Activated T-helper 1 cell treated with anti-CD3 and anti-CD28 coated beads, Interleukin-12 subunit alpha, Interleukin-12 subunit beta, Interleukin-2, Interleukin-4 antibody, amounts not matched to agents 30 ng/mL and 10 ng/mL and 1 ng/mL, durations not matched to agents 14 hours and 24 hours and 36 hours (primary cell): ENCODE measurements around the gene PLEKHN1. TPM values are rescaled to one million over a fixed set of nuclear protein-coding genes. Genes with fewer than 3 reads are reported as not detected.

Source experiments
- DNase-seq: peaks from one replicate; pipeline ENCODE4 v3.0.0; 2021; ENCODE audit warnings: low spot score
- H3K27ac Mint-ChIP-seq: one replicate; pipeline ENCODE4 v1.8.0; 2021; ENCODE audit warnings: mild to moderate bottlenecking, mixed read lengths
- H3K27me3 Mint-ChIP-seq: one replicate; pipeline ENCODE4 v1.8.0; 2022; ENCODE audit warnings: mild to moderate bottlenecking, moderate library complexity, mixed read lengths; ENCODE audit not compliant: insufficient read depth
- H3K36me3 Mint-ChIP-seq: one replicate; pipeline ENCODE4 v1.8.0; 2021; ENCODE audit warnings: low read depth, mixed read lengths
- H3K4me1 Mint-ChIP-seq: one replicate; pipeline ENCODE4 v1.8.0; 2021; ENCODE audit warnings: low read depth, mixed read lengths
- H3K4me3 Mint-ChIP-seq: one replicate; pipeline ENCODE4 v1.8.0; 2021; ENCODE audit warnings: mild to moderate bottlenecking, moderate library complexity, mixed read lengths
- H3K9me3 Mint-ChIP-seq: one replicate; pipeline ENCODE4 v1.8.0; 2021; ENCODE audit warnings: mixed read lengths
- intact Hi-C: fragments of 100-400 bp; cut with micrococcal nuclease; formaldehyde crosslinking; loops from one replicate; pipeline ENCODE4 v1.15.1; 2024
- total RNA-seq: library from RNA; stranded (reverse); gene quantifications from 2 replicates; pipeline ENCODE4 v1.2.3, GENCODE V29; 2022

PLEKHN1 gene
- total RNA-seq, 1 donor from 2014 or later = 1.7 TPM

DNA sequence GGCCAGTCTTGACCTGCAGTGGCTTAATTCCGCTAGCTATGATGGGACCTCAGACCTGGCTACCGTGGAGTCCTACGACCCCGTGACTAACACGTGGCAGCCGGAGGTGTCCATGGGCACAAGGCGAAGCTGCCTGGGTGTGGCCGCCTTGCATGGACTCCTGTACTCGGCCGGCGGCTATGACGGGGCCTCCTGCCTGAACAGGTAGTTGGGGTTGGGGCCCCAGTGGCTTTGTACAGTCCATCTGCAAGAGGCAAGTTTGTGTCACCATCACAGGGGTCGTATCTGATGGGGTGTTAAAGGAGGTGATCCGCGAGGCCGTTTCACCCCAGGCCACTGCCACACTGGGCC is 3.0 kb upstream of the PLEKHN1 start:
- no peaks in the 10 kb centered on the region for H3K4me1 Mint-ChIP-seq
- no peak overlapping the region for H3K27ac Mint-ChIP-seq
- intact Hi-C loops = no loop called here
- H3K36me3 Mint-ChIP-seq = peaks cover 1% of the 10 kb centered on the region
- DNase-seq = no peak
- peaks cover 3% of the 10 kb centered on the region for H3K27me3 Mint-ChIP-seq
- peak overlapping the region; percentile 51 for H3K4me3 Mint-ChIP-seq
- no peaks in the 10 kb centered on the region for H3K9me3 Mint-ChIP-seq

DNA sequence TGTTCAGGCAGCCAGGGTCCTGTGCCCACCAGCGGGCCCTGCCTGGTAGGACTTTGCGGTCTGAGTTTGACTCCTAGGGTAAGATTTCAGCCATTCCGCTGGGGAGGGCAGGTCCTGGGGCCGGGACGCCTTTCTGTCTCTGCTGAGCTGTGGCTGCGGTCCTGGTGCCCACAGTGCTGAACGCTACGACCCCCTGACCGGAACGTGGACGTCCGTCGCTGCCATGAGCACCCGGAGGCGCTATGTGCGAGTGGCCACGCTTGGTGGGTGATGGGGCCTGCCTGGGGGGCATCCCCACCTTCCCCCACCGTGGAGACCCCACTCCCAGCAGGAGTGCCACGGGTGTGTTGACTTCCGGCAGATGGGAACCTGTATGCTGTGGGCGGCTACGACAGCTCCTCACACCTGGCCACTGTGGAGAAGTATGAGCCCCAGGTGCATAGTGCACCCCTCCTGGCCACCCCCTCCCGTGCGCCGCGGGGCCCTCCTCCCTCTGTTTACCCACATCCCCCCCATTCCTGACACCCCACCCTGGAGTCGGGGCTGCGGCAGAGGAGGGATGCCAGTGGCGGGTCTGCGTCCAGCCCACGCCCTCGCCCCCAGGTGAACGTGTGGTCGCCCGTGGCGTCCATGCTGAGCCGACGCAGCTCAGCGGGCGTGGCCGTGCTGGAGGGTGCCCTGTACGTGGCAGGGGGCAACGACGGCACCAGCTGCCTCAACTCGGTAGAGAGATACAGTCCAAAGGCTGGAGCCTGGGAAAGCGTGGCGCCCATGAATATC is 2.3 kb upstream of the PLEKHN1 start:
- Mint-ChIP-seq H3K27me3 (peaks cover 6% of the 10 kb centered on the region), H3K4me3 (peak overlapping the region; percentile 51), H3K27ac (no peak overlapping the region), H3K9me3 (no peaks in the 10 kb centered on the region), H3K4me1 (no peaks in the 10 kb centered on the region), H3K36me3 (no peaks in the 10 kb centered on the region)
- DNase-seq = no peak
- intact Hi-C loops = no loop called here

GRCh38 chr1:964691-965525 is 1.4 kb upstream of the PLEKHN1 start:
- intact Hi-C loops = no loop called here
- no peak for DNase-seq
- Mint-ChIP-seq H3K4me3 (no peak overlapping the region), H3K9me3 (no peaks in the 10 kb centered on the region), H3K27ac (no peak overlapping the region), H3K36me3 (no peaks in the 10 kb centered on the region), H3K27me3 (peaks cover 6% of the 10 kb centered on the region), H3K4me1 (no peaks in the 10 kb centered on the region)

- Mint-ChIP-seq H3K4me3 (no peak overlapping the region), H3K4me1 (no peaks in the 10 kb centered on the region), H3K27me3 (peaks cover 4% of the 10 kb centered on the region), H3K36me3 (no peaks in the 10 kb centered on the region), H3K9me3 (no peaks in the 10 kb centered on the region), H3K27ac (peak overlapping the region; percentile 29)
- no peak for DNase-seq
- intact Hi-C loops = no loop called here
These were observed 652 bp upstream of the PLEKHN1 start for GRCh38 chr1:965526-966134.

- DNase-seq = peak; percentile 68
- Mint-ChIP-seq H3K36me3 (no peaks in the 10 kb centered on the region), H3K4me1 (no peaks in the 10 kb centered on the region), H3K4me3 (peak overlapping the region; percentile 76), H3K27ac (peak overlapping the region; percentile 44), H3K27me3 (peaks cover 4% of the 10 kb centered on the region), H3K9me3 (no peaks in the 10 kb centered on the region)
- intact Hi-C loops = loop anchor here (1.0 kb wide), 1 partner anchor 8 kb away; the partner anchor contains the start of gene NOC2L
These were observed 520 bp downstream of the PLEKHN1 start for GRCh38 chr1:966704-967300.

GRCh38 chr1:967466-968343 is 1.4 kb downstream of the PLEKHN1 start:
- H3K4me1 Mint-ChIP-seq = no peaks in the 10 kb centered on the region
- H3K4me3 Mint-ChIP-seq = no peak overlapping the region
- H3K27me3 Mint-ChIP-seq = peaks cover 4% of the 10 kb centered on the region
- no peaks in the 10 kb centered on the region for H3K36me3 Mint-ChIP-seq
- no peaks in the 10 kb centered on the region for H3K9me3 Mint-ChIP-seq
- H3K27ac Mint-ChIP-seq = no peak overlapping the region
- intact Hi-C loops = loop anchor here (1.0 kb wide), 1 partner anchor 8 kb away; the partner anchor contains the start of gene NOC2L
- no peak for DNase-seq

GRCh38 chr1:969260-969855 is 3.1 kb downstream of the PLEKHN1 start:
- H3K27ac Mint-ChIP-seq = no peak overlapping the region
- intact Hi-C loops = no loop called here
- no peak for DNase-seq
- H3K27me3 Mint-ChIP-seq = peaks cover 4% of the 10 kb centered on the region
- no peaks in the 10 kb centered on the region for H3K36me3 Mint-ChIP-seq
- H3K4me1 Mint-ChIP-seq = no peaks in the 10 kb centered on the region
- no peak overlapping the region for H3K4me3 Mint-ChIP-seq
- no peaks in the 10 kb centered on the region for H3K9me3 Mint-ChIP-seq

DNA sequence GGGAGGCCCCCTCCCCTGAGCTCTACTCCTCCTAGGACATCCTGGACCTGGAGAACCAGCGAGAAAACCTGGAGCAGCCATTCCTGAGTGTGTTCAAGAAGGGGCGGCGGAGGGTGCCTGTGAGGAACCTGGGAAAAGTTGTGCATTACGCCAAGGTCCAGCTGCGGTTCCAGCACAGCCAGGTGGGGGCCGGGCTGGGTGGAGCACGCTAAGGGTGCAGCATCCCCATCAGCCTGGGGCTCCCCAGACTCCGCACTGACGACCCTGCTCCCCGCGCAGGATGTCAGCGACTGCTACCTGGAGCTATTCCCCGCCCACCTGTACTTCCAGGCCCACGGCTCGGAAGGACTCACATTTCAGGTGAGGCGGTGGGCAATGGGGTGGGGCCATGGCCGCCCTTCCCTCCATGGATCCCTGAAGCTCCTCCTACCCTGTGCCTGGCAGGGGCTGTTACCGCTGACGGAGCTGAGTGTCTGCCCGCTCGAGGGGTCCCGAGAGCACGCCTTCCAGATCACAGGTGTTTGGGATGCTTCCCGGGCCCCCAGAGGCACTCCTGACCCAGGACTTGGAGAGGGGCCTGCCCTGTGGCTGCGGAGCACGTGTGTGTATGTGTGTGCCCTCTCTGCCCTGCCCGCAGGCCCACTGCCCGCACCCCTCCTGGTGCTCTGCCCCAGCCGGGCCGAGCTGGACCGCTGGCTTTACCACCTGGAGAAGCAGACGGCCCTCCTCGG is 4.1 kb downstream of the PLEKHN1 start:
- Mint-ChIP-seq H3K9me3 (no peaks in the 10 kb centered on the region), H3K27ac (no peak overlapping the region), H3K4me1 (no peaks in the 10 kb centered on the region), H3K36me3 (no peaks in the 10 kb centered on the region), H3K4me3 (no peak overlapping the region), H3K27me3 (peaks cover 4% of the 10 kb centered on the region)
- intact Hi-C loops = no loop called here
- no peak for DNase-seq

GRCh38 chr1:970973-971730 is 4.9 kb downstream of the PLEKHN1 start:
- no peak overlapping the region for H3K27ac Mint-ChIP-seq
- no peaks in the 10 kb centered on the region for H3K36me3 Mint-ChIP-seq
- intact Hi-C loops = no loop called here
- H3K9me3 Mint-ChIP-seq = no peaks in the 10 kb centered on the region
- no peaks in the 10 kb centered on the region for H3K4me1 Mint-ChIP-seq
- DNase-seq = no peak
- H3K4me3 Mint-ChIP-seq = no peak overlapping the region
- peaks cover 9% of the 10 kb centered on the region for H3K27me3 Mint-ChIP-seq

DNA sequence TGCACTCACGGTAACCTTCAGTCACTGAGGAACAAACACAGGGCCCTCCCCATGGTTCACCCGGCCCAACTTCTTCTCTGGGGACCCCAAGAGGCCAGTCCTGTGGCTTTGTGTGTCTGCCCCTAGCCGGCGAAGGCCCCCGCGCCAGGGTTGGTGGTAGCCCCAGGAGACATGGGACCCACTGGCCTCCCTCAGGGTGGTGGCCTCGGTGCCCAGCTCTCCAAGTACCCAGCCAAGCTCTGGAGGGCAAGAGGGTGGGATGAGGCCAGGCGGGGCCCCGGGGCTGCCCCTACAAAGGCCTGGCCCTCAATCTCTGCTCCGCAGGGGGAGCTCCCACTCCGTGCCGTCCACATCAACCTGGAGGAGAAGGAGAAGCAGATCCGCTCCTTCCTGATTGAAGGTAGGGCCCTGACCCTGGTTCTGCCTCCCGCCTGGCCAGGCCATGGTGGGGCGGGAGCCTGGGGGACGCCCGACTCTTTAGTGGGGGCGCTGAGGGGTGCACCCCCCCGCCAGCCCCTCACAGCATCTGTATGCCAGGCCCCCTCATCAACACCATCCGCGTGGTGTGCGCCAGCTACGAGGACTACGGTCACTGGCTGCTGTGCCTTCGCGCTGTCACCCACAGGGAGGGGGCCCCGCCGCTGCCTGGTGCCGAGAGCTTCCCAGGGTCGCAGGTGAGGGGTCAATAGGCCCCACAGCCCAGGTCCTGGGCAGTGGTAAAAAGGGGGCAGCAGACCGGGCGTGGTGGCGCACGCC is 5.6 kb downstream of the PLEKHN1 start:
- no peak overlapping the region for H3K27ac Mint-ChIP-seq
- no peaks in the 10 kb centered on the region for H3K9me3 Mint-ChIP-seq
- H3K27me3 Mint-ChIP-seq = peaks cover 9% of the 10 kb centered on the region
- DNase-seq = no peak
- no peak overlapping the region for H3K4me3 Mint-ChIP-seq
- intact Hi-C loops = no loop called here
- H3K4me1 Mint-ChIP-seq = no peaks in the 10 kb centered on the region
- no peaks in the 10 kb centered on the region for H3K36me3 Mint-ChIP-seq
